ENCODE data around the gene RPL7L1.

Gene RPL7L1

GRCh38 chr6:42936398-42936797 lies 57.0 kb downstream of the RPL7L1 start:
- no peak for DNase-seq

- DNase-seq = no peak
Measured at GRCh38 chr6:42937548-42938427, 58.4 kb downstream of the RPL7L1 start.

GRCh38 chr6:42938428-42938796 lies 59.0 kb downstream of the RPL7L1 start:
- no peak for DNase-seq

- DNase-seq = no peak
Measured at GRCh38 chr6:42938987-42939809, 59.8 kb downstream of the RPL7L1 start.

Data from activated effector memory CD4-positive, alpha-beta T cell treated with anti-CD3 and anti-CD28 coated beads, Interleukin-2, amount 50 U/mL, for 16 hours (primary cell).